Measurements from ENCODE around the gene UBE2C.

UBE2C gene

DNA sequence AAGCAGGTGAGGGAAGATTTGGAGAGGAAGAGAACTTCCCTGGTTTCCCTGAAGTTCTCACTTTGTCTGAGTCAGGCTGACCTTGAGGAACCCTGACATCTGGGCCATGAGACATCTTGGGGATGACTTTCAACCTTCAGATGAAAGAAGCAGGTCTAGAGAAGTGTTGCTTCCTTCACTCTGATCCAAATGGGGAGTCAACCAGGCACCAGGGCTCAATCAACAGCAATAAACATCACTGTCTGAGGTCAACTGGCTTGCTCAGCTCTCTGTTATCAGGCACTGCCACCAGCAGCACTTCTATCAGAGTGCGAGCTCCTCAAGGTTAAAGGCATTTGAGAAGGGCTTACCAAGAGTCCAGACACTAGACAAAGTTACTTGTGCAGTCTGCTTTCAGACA, 38.5 kb downstream of the UBE2C start:
- Histone ChIP-seq H3K18ac (ENCODE audit: low read length) (no peak overlapping the region), H2AK5ac (ENCODE audit: low read length) (no peak overlapping the region), H4K8ac (ENCODE audit: low read depth, low read length) (no peak overlapping the region), H3K27me3 (ENCODE audit: insufficient read depth, low read length, poor library complexity) (no peaks in the 10 kb centered on the region), H2BK120ac (ENCODE audit: low read depth, low read length) (no peak overlapping the region), H2BK5ac (ENCODE audit: low read length) (no peak overlapping the region), H3K4me2 (ENCODE audit: low read length) (no peak overlapping the region), H3K79me2 (ENCODE audit: control insufficient read depth, insufficient read depth, low read length) (no peaks in the 10 kb centered on the region), H3K4ac (ENCODE audit: low read depth, low read length) (no peak overlapping the region), H3K36me3 (ENCODE audit: control insufficient read depth, insufficient read depth, low read length) (no peaks in the 10 kb centered on the region), H3K9ac (ENCODE audit: low read length) (no peak overlapping the region), H4K5ac (ENCODE audit: low read length) (no peak overlapping the region), H3K4me3 (ENCODE audit: low read length) (no peak overlapping the region), H2BK15ac (replicated peaks; ENCODE audit: low read depth) (no peak overlapping the region), H3K4me1 (ENCODE audit: control insufficient read depth, low read depth, low read length) (no peaks in the 10 kb centered on the region), H3K56ac (ENCODE audit: low read length) (no peak overlapping the region), H3K27ac (ENCODE audit: low read depth, low read length) (no peak overlapping the region), H3K79me1 (ENCODE audit: low read length) (no peaks in the 10 kb centered on the region), H3K23ac (ENCODE audit: low read length) (no peak overlapping the region)
- no CpG with 5 or more reads among the region's 1 CpG for WGBS (ENCODE audit: extremely low coverage, insufficient coverage, low lambda C conversion rate)
- no peak for DNase-seq

DNA sequence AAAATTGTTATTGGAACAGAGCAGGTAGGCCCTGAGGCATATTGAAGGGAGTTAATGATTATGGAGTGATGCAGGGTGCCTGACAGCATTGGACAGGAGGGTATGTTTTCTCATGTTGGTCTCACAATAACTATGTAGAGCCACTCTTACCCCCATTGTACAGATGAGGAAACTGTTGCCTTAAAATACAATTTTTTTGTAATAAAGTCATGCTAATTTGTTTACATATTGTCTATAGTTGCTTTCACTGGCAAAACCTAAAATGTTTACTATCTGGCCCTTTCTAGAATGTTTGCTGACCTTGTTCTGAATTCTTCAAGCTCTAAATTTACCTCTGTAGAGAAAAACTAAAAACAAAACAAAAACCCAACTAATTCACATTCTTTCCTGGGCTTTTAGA, 39.1 kb downstream of the UBE2C start:
- Histone ChIP-seq H3K79me1 (ENCODE audit: low read length) (no peaks in the 10 kb centered on the region), H3K18ac (ENCODE audit: low read length) (no peak overlapping the region), H2BK120ac (ENCODE audit: low read depth, low read length) (no peak overlapping the region), H3K56ac (ENCODE audit: low read length) (no peak overlapping the region), H4K8ac (ENCODE audit: low read depth, low read length) (no peak overlapping the region), H2BK5ac (ENCODE audit: low read length) (no peak overlapping the region), H3K9ac (ENCODE audit: low read length) (no peak overlapping the region), H3K4me2 (ENCODE audit: low read length) (no peak overlapping the region), H3K23ac (ENCODE audit: low read length) (no peak overlapping the region), H2BK15ac (replicated peaks; ENCODE audit: low read depth) (no peak overlapping the region), H2AK5ac (ENCODE audit: low read length) (no peak overlapping the region), H3K36me3 (ENCODE audit: control insufficient read depth, insufficient read depth, low read length) (no peaks in the 10 kb centered on the region), H3K4ac (ENCODE audit: low read depth, low read length) (no peak overlapping the region), H3K4me3 (ENCODE audit: low read length) (no peak overlapping the region), H3K27ac (ENCODE audit: low read depth, low read length) (no peak overlapping the region), H3K4me1 (ENCODE audit: control insufficient read depth, low read depth, low read length) (no peaks in the 10 kb centered on the region), H3K27me3 (ENCODE audit: insufficient read depth, low read length, poor library complexity) (no peaks in the 10 kb centered on the region), H3K79me2 (ENCODE audit: control insufficient read depth, insufficient read depth, low read length) (no peaks in the 10 kb centered on the region), H4K5ac (ENCODE audit: low read length) (no peak overlapping the region)
- no peak for DNase-seq

DNA sequence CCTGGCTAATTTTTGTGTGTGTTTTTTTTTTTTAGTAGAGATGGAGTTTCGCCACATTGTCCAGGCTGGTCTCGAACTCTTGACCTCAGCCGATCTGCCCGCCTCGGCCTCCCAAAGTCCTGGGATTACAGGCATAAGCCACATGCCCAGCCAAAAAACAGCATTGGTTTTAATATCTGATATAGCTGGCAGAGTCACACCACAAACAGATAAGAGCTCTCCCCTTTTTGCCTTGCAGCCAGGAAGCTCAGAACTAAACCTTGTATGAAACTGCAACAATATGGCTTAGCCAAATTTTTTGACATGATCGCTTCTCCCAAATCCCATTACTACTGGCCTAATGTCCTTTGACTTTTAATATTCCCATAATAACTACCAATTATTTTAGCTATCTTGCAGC, 39.9 kb downstream of the UBE2C start:
- WGBS (ENCODE audit: extremely low coverage, insufficient coverage, low lambda C conversion rate) = no CpG with 5 or more reads among the region's 6 CpGs

GRCh38 chr20:45853484-45853883, 41.0 kb downstream of the UBE2C start:
- Histone ChIP-seq H3K27ac (ENCODE audit: low read depth, low read length) (no peak overlapping the region), H2AK5ac (ENCODE audit: low read length) (no peak overlapping the region), H3K4me2 (ENCODE audit: low read length) (no peak overlapping the region), H4K5ac (ENCODE audit: low read length) (no peak overlapping the region), H3K27me3 (ENCODE audit: insufficient read depth, low read length, poor library complexity) (no peaks in the 10 kb centered on the region), H3K9ac (ENCODE audit: low read length) (no peak overlapping the region), H3K18ac (ENCODE audit: low read length) (no peak overlapping the region), H4K8ac (ENCODE audit: low read depth, low read length) (no peak overlapping the region), H2BK15ac (replicated peaks; ENCODE audit: low read depth) (no peak overlapping the region), H3K36me3 (ENCODE audit: control insufficient read depth, insufficient read depth, low read length) (no peaks in the 10 kb centered on the region), H3K56ac (ENCODE audit: low read length) (no peak overlapping the region), H3K4ac (ENCODE audit: low read depth, low read length) (no peak overlapping the region), H3K79me1 (ENCODE audit: low read length) (peaks cover 3% of the 10 kb centered on the region), H2BK5ac (ENCODE audit: low read length) (no peak overlapping the region), H3K79me2 (ENCODE audit: control insufficient read depth, insufficient read depth, low read length) (peaks cover 2% of the 10 kb centered on the region), H2BK120ac (ENCODE audit: low read depth, low read length) (no peak overlapping the region), H3K4me3 (ENCODE audit: low read length) (no peak overlapping the region), H3K4me1 (ENCODE audit: control insufficient read depth, low read depth, low read length) (no peaks in the 10 kb centered on the region), H3K23ac (ENCODE audit: low read length) (no peak overlapping the region)
- no peak for DNase-seq
- no CpG with 5 or more reads among the region's 2 CpGs for WGBS (ENCODE audit: extremely low coverage, insufficient coverage, low lambda C conversion rate)

More for the DNA sequence above, 39.9 kb downstream of the UBE2C start:
- no peak overlapping the region for H4K5ac ChIP-seq (ENCODE audit: low read length)
- no peak overlapping the region for H3K27ac ChIP-seq (ENCODE audit: low read depth, low read length)
- no peak overlapping the region for H3K4me3 ChIP-seq (ENCODE audit: low read length)
- H2BK120ac ChIP-seq (ENCODE audit: low read depth, low read length) = no peak overlapping the region
- no peak overlapping the region for H2BK15ac ChIP-seq (replicated peaks; ENCODE audit: low read depth)
- no peak overlapping the region for H2BK5ac ChIP-seq (ENCODE audit: low read length)
- no peak overlapping the region for H3K56ac ChIP-seq (ENCODE audit: low read length)
- peaks cover 2% of the 10 kb centered on the region for H3K79me2 ChIP-seq (ENCODE audit: control insufficient read depth, insufficient read depth, low read length)
- no peak overlapping the region for H3K23ac ChIP-seq (ENCODE audit: low read length)
- peaks cover 3% of the 10 kb centered on the region for H3K79me1 ChIP-seq (ENCODE audit: low read length)
- no peak overlapping the region for H3K4ac ChIP-seq (ENCODE audit: low read depth, low read length)
- H3K36me3 ChIP-seq (ENCODE audit: control insufficient read depth, insufficient read depth, low read length) = no peaks in the 10 kb centered on the region
- no peaks in the 10 kb centered on the region for H3K4me1 ChIP-seq (ENCODE audit: control insufficient read depth, low read depth, low read length)
- H3K27me3 ChIP-seq (ENCODE audit: insufficient read depth, low read length, poor library complexity) = no peaks in the 10 kb centered on the region
- no peak overlapping the region for H3K9ac ChIP-seq (ENCODE audit: low read length)
- no peak overlapping the region for H4K8ac ChIP-seq (ENCODE audit: low read depth, low read length)
- DNase-seq = no peak
- no peak overlapping the region for H2AK5ac ChIP-seq (ENCODE audit: low read length)
- H3K4me2 ChIP-seq (ENCODE audit: low read length) = no peak overlapping the region
- no peak overlapping the region for H3K18ac ChIP-seq (ENCODE audit: low read length)

DNA sequence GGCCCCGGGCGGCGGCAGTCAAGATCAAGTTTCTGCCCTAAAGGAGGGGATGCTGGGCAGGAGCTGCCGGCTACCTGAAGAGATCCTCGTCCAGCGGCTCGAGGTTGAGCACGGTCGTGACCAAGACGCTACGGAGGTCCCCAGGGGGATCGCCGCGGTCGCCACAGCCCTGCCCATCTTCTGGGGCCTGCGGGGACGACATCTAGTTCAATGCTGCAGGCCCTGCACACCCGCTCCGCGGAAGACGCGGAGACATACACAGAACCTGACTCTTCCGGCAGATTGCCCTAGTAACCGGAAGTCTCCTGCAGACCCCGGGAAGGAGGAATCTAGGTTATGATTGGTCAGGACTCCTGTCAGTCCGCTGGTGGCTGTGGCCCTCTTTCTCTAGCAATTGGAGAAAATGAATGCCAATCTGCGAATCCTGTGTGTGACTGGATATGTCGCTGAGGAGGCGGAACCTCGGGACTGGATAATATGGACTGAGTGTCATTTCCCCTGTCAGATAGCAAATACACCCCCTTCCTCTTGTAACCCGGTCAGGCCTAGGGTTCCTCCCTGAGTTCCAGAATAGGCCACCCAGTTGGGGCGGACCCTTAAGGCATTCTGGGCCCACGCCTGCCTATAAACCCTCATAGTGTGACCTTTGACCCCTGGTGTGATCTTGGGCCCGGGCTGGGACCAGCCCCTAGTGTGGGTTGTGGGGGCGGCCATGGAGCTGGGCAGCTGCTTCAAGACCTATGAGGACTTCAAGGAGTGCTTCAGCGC, 44.9 kb downstream of the UBE2C start, which contains the start of the genes ACOT8 and ZSWIM3:
Gene ACOT8 (minus strand): TSS at position 279 of the 768 bp plus-strand sequence. CDS start 77 bp downstream, at position 202.
Gene ZSWIM3 (plus strand): TSS at position 501 of the 768 bp plus-strand sequence. CDS start 212 bp downstream, at position 713.
- Histone ChIP-seq H3K79me2 (ENCODE audit: control insufficient read depth, insufficient read depth, low read length) (peaks cover 2% of the 10 kb centered on the region), H3K4me1 (ENCODE audit: control insufficient read depth, low read depth, low read length) (no peaks in the 10 kb centered on the region), H3K4me3 (ENCODE audit: low read length) (peak within 1 kb of the TSS; percentile 94), H3K27me3 (ENCODE audit: insufficient read depth, low read length, poor library complexity) (no peaks in the 10 kb centered on the region), H4K8ac (ENCODE audit: low read depth, low read length) (peak within 1 kb of the TSS; percentile 41), H2BK120ac (ENCODE audit: low read depth, low read length) (no peak within 1 kb of the TSS), H4K5ac (ENCODE audit: low read length) (no peak within 1 kb of the TSS), H3K18ac (ENCODE audit: low read length) (peak within 1 kb of the TSS; percentile 35), H3K36me3 (ENCODE audit: control insufficient read depth, insufficient read depth, low read length) (no peaks in the 10 kb centered on the region), H3K4me2 (ENCODE audit: low read length) (peak within 1 kb of the TSS; percentile 96), H3K23ac (ENCODE audit: low read length) (no peak within 1 kb of the TSS), H3K9ac (ENCODE audit: low read length) (peak within 1 kb of the TSS; percentile 90), H3K56ac (ENCODE audit: low read length) (peak within 1 kb of the TSS; percentile 97), H2BK5ac (ENCODE audit: low read length) (peak within 1 kb of the TSS; percentile 52), H3K4ac (ENCODE audit: low read depth, low read length) (no peak within 1 kb of the TSS), H2BK15ac (replicated peaks; ENCODE audit: low read depth) (no peak within 1 kb of the TSS), H3K79me1 (ENCODE audit: low read length) (peaks cover 3% of the 10 kb centered on the region), H2AK5ac (ENCODE audit: low read length) (no peak within 1 kb of the TSS), H3K27ac (ENCODE audit: low read depth, low read length) (peak within 1 kb of the TSS; percentile 19)
- WGBS (ENCODE audit: extremely low coverage, insufficient coverage, low lambda C conversion rate) = no CpG with 5 or more reads among the region's 36 CpGs
- peak; percentile 100 for DNase-seq

- no CpG with 5 or more reads among the region's 13 CpGs for WGBS (ENCODE audit: extremely low coverage, insufficient coverage, low lambda C conversion rate)
- Histone ChIP-seq H3K4me2 (ENCODE audit: low read length) (peak overlapping the region; percentile 82), H3K56ac (ENCODE audit: low read length) (peak overlapping the region; percentile 88), H3K27me3 (ENCODE audit: insufficient read depth, low read length, poor library complexity) (no peaks in the 10 kb centered on the region), H3K27ac (ENCODE audit: low read depth, low read length) (peak overlapping the region; percentile 19), H2AK5ac (ENCODE audit: low read length) (no peak overlapping the region), H3K4ac (ENCODE audit: low read depth, low read length) (no peak overlapping the region), H3K9ac (ENCODE audit: low read length) (peak overlapping the region; percentile 72), H3K18ac (ENCODE audit: low read length) (peak overlapping the region; percentile 35), H2BK15ac (replicated peaks; ENCODE audit: low read depth) (no peak overlapping the region), H3K4me1 (ENCODE audit: control insufficient read depth, low read depth, low read length) (no peaks in the 10 kb centered on the region), H4K8ac (ENCODE audit: low read depth, low read length) (peak overlapping the region; percentile 41), H4K5ac (ENCODE audit: low read length) (no peak overlapping the region), H3K23ac (ENCODE audit: low read length) (no peak overlapping the region), H3K79me1 (ENCODE audit: low read length) (peaks cover 3% of the 10 kb centered on the region), H3K4me3 (ENCODE audit: low read length) (peak overlapping the region; percentile 21), H2BK5ac (ENCODE audit: low read length) (peak overlapping the region; percentile 52), H3K36me3 (ENCODE audit: control insufficient read depth, insufficient read depth, low read length) (no peaks in the 10 kb centered on the region), H2BK120ac (ENCODE audit: low read depth, low read length) (no peak overlapping the region), H3K79me2 (ENCODE audit: control insufficient read depth, insufficient read depth, low read length) (peaks cover 2% of the 10 kb centered on the region)
- peak; percentile 66 for DNase-seq
Measured at GRCh38 chr20:45857882-45858216, 45.4 kb downstream of the UBE2C start.
